Activated naive CD8-positive, alpha-beta T cell treated with anti-CD3 and anti-CD28 coated beads, Interleukin-2, amount 50 U/mL, for 24 hours (primary cell): ENCODE data around the gene LRRC28.
A peak's percentile ranks its signal among the peaks of the same experiment; 100 is the strongest.
"Not testable (repeated sequence)": the region's sequence is repeated elsewhere in the genome, so short reads cannot be mapped to it uniquely, and the experiment has no call there.

Source experiments
- ATAC-seq: fragments of 150-1000 bp; cut with Tn5 transposase; one replicate; pipeline ENCODE4 v1.10.0; 2021
- DNase-seq: peaks from one replicate; pipeline ENCODE4 v3.0.0; 2021
- H3K27ac Mint-ChIP-seq: one replicate; pipeline ENCODE4 v1.8.0; 2021; ENCODE audit warnings: mild to moderate bottlenecking, mixed read lengths
- H3K27me3 Mint-ChIP-seq: one replicate; pipeline ENCODE4 v1.8.0; 2021; ENCODE audit warnings: mixed read lengths
- H3K36me3 Mint-ChIP-seq: one replicate; pipeline ENCODE4 v1.8.0; 2021; ENCODE audit warnings: low read depth, mixed read lengths
- H3K4me1 Mint-ChIP-seq: one replicate; pipeline ENCODE4 v1.8.0; 2021; ENCODE audit warnings: mixed read lengths
- H3K4me3 Mint-ChIP-seq: one replicate; pipeline ENCODE4 v1.8.0; 2021; ENCODE audit warnings: mild to moderate bottlenecking, moderate library complexity, mixed read lengths
- H3K9me3 Mint-ChIP-seq: one replicate; pipeline ENCODE4 v1.8.0; 2021; ENCODE audit warnings: mixed read lengths

LRRC28 gene

DNA sequence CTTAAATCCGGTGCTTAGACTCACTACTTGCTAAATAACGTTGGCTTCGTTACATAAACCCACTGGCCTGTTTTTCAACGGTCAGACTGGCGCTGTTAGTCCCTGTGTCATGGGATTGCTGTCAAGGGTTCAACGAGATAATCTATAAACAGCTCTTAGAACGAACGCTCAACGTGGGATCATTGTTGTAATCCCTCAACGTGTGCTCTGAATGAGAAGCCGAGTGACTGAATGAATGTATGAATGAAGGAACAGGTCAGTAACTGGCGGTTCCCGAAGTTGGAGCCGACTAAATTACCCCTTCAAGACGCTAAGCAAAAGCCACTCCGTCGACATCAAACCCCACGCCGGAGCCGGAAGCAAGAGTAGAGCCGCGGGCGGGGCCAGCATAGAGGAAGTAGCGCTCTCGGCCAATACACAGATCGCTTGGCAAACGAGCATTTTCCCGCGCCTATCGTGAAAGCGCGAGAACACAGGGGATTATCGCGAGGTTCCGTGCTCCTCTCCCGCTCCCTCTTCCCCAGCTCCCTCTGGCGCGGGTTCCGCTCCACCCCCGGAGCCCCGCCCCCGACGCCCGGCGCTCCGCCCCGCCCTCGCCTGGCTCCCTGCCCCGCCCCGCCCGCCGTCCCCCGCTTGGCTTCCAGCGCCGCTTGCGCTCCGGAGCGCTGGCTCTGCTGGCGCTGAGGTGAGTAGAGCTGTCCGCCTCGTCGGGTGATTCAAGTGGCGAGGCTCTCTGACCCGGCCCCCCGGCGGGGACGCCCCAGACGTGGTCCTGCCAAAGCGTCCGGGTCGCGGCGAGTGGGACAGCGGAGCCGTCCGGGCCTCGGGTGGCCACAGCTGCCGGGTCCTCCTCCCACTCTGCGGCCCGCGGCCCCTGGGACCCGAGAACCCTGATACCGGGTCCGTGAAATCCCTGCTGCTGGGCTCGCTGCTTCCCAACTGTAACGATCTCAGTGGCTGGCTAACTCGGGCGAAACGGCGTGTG, at the start of gene LRRC28:
LRRC28 (plus strand) TSS at position 625 of the 985 bp plus-strand sequence. CDS start 4,477 bp downstream, outside the sequence.
- DNase-seq: peak; percentile 96
- Mint-ChIP-seq H3K36me3 (peaks cover 8% of the 10 kb centered on the region), H3K27me3 (no peaks in the 10 kb centered on the region), H3K4me3 (peak within 1 kb of the TSS; percentile 91), H3K27ac (peak within 1 kb of the TSS; percentile 87), H3K4me1 (peaks cover 30% of the 10 kb centered on the region), H3K9me3 (no peaks in the 10 kb centered on the region)
- peak; percentile 99 for ATAC-seq

DNA sequence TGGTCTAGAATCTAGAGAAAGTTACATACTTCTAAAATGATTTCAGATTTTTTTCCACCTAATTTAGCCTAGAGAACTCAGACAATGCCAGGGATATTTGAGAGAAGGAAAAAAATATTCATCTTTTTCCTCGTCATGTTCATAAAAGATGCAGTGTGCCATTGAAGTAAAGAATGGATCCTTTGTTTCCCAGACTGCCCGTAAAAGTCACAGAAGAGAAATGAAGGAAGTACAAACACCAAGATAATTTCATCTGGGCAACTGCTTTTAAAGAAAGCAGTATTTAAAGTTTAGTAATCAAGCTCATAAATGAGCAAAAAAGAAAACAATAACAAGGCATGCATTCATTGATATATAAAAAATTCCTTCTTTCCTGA, 49.1 kb upstream of the LRRC28 start:
- Mint-ChIP-seq H3K36me3 (no peaks in the 10 kb centered on the region), H3K27ac (no peak overlapping the region), H3K4me1 (no peaks in the 10 kb centered on the region), H3K9me3 (no peaks in the 10 kb centered on the region), H3K27me3 (peaks cover 13% of the 10 kb centered on the region), H3K4me3 (no peak overlapping the region)
- no peak for ATAC-seq
- DNase-seq: no peak

DNA sequence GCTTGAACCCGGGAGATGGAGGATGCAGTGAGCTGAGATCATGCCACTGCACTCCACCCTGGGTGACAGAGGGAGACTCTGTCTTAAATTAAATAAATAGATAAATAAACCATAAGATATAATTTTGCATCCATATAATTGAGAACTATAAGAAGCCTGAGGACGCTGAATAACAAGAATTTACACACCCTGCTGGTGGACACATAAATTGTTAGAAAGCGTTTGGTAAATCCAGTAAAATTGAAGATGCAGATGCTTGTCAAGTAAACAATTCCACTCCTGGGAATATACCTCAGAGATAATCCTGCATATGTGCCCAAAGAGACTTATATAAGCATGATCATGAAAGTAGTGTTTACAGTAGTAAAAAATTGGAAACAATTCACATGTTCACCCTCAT, 43.6 kb upstream of the LRRC28 start:
- Mint-ChIP-seq H3K4me1 (no peaks in the 10 kb centered on the region), H3K27ac (no peak overlapping the region), H3K4me3 (no peak overlapping the region), H3K9me3 (no peaks in the 10 kb centered on the region), H3K36me3 (no peaks in the 10 kb centered on the region), H3K27me3 (peaks cover 13% of the 10 kb centered on the region)
- DNase-seq: no peak
- ATAC-seq: no peak

DNA sequence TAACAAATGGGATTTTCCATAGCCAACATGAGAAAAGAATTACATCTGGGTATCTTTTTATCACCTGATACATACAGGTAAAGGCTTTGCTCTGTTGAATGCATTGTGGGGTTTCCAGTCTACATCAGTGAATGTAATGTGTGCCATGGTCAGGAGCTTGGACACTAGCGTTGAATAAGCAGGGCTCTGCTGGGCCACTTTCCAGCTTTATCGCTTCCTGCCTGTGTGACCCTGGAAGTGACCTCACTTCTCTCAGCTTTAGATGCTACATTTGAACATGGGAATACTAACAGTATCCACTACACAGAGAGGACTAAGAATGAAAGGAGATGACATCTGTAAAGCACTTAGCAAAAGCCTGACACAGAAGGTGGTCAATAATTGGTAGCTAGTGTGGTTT, 42.0 kb upstream of the LRRC28 start:
- Mint-ChIP-seq H3K36me3 (no peaks in the 10 kb centered on the region), H3K27ac (no peak overlapping the region), H3K27me3 (peaks cover 13% of the 10 kb centered on the region), H3K4me3 (no peak overlapping the region), H3K4me1 (no peaks in the 10 kb centered on the region), H3K9me3 (no peaks in the 10 kb centered on the region)
- no peak for DNase-seq
- ATAC-seq: no peak

DNA sequence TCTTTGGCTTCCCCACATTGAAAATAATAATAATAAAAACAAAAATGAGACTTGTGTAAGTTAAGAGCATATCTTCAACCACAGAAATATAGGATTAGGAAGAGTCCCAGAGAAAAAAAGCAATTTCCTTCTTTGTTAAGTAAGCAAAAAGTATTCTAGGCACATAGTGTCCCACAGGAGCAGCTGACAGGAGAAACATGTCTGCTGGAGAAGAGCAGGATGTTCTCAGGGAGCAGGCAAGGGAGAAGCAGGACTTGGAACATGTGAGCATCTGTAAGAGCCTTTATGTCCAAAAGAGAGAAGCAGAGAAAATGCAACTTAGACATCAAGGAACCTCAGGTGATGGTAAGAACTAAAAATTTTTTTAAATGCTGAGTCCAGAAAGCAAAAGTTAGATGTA, 40.9 kb upstream of the LRRC28 start:
- no peaks in the 10 kb centered on the region for H3K36me3 Mint-ChIP-seq
- H3K27ac Mint-ChIP-seq: no peak overlapping the region
- H3K9me3 Mint-ChIP-seq: no peaks in the 10 kb centered on the region
- DNase-seq (no peak), ATAC-seq (no peak)
- peaks cover 9% of the 10 kb centered on the region for H3K27me3 Mint-ChIP-seq
- no peak overlapping the region for H3K4me3 Mint-ChIP-seq
- H3K4me1 Mint-ChIP-seq: no peaks in the 10 kb centered on the region

DNA sequence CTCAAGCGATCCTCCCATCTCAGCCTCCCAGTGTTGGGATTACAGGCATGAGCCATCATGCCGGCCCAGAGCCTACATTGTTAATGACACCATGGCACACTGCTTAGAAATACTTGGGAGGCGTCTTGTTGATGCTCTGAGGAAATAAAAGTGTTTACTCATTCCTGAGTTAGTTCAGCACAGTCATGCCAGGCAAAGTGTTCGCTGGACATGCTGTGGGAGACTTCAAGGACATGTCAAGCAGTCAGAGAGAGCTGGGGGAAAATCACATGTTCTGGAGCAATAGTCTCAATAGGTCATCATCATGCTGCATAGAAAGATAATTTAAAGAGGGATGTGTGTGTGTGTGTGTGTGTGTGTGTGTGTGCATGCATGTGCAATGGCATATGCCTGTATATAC, 39.4 kb upstream of the LRRC28 start:
- Mint-ChIP-seq H3K4me3 (no peak overlapping the region), H3K27ac (no peak overlapping the region), H3K27me3 (no peaks in the 10 kb centered on the region), H3K9me3 (no peaks in the 10 kb centered on the region), H3K4me1 (no peaks in the 10 kb centered on the region), H3K36me3 (no peaks in the 10 kb centered on the region)
- DNase-seq: no peak
- no peak for ATAC-seq

DNA sequence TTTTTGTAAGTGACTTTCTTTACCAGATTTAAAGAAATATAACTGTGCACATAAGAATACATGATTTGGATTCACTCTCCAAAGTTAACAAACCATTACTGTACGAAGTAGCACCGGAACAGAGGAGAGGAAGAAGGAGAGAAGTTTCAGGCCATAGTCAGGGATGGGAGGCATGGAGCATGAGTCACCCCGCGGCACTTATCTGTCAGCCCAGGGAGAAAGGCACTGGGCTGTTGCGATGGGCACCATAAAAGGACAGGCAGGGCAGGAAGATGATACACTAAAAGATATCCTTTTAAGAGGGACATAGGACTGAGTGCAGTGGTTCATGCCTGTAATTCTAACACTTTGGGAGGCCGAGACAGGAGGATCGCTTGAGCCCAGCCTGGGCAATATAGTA, 38.9 kb upstream of the LRRC28 start:
- Mint-ChIP-seq H3K4me1 (no peaks in the 10 kb centered on the region), H3K27ac (no peak overlapping the region), H3K4me3 (no peak overlapping the region), H3K9me3 (no peaks in the 10 kb centered on the region), H3K36me3 (no peaks in the 10 kb centered on the region), H3K27me3 (no peaks in the 10 kb centered on the region)
- ATAC-seq (no peak), DNase-seq (no peak)

DNA sequence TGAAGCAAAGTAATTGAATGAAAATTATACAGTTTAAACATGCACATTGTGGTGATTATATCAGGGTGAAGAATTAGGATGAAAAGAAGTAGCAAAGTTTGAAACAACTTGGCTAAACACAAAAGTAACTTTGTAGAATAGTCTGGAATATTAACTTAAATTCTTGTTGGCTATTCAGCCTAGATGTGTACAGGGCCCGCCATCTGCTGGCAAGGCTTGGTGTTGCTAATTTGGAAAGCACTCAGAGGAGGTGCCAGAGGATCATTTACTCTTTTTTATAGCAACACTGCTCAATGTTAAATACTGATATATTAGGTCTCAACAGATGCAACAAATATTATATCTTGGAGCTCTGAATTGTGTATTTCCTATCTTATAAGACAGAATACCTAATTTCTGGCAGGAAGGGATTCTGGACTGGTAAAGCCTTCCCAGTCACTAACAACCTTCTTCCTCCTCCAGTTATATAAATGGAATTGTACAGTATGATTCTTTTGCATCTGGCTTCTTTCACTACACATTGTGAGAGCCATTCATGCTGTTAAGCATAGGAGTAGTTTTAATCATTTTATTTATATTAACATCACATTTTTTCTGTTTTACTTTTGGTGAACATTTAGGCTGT, 38.0 kb upstream of the LRRC28 start:
- Mint-ChIP-seq H3K9me3 (no peaks in the 10 kb centered on the region), H3K4me1 (no peaks in the 10 kb centered on the region), H3K27me3 (no peaks in the 10 kb centered on the region), H3K36me3 (no peaks in the 10 kb centered on the region), H3K4me3 (no peak overlapping the region), H3K27ac (no peak overlapping the region)
- DNase-seq (peak; percentile 65), ATAC-seq (peak; percentile 75)

DNA sequence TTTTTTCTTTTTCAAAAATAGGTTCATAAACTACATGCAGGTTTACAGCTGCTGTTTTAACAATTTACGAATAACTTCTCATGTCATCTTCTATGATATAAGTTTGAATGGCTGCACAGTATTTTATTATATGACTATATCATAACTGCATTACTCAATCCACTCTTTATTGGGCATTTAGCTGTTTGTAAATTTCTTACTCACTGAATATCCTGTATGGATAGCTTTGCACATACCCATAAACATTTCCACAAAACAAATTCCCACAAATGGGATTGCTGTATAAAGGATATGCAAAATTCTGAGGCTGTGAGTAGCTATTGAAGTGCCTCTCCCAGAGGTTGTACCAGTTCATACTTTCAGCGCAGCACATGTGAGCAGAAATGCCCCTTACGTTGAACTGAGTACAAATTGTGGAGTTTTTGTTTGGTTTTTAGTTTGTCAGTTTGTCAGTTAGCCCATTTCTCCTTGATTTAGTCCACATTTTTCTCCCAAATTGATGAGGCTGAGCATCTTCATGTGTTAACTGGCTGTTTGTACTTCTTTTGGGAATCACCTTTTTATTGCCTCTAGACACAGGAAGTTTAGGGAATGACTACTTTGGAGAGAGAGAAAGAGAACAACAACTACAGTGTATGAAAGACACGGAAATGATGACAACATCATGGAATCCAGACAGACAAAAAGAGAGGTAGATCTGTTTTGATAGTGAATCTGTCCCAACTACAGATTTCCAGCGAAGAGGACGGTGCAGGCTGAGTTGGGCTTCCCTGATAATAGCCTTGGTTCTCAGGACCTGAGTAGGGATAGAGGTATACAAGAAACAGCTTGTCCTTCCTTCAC, 26.7 kb upstream of the LRRC28 start:
- H3K36me3 Mint-ChIP-seq: peaks cover 5% of the 10 kb centered on the region
- DNase-seq (no peak), ATAC-seq (no peak)
- H3K4me3 Mint-ChIP-seq: no peak overlapping the region
- no peaks in the 10 kb centered on the region for H3K4me1 Mint-ChIP-seq
- no peak overlapping the region for H3K27ac Mint-ChIP-seq
- H3K27me3 Mint-ChIP-seq: no peaks in the 10 kb centered on the region
- H3K9me3 Mint-ChIP-seq: no peaks in the 10 kb centered on the region

DNA sequence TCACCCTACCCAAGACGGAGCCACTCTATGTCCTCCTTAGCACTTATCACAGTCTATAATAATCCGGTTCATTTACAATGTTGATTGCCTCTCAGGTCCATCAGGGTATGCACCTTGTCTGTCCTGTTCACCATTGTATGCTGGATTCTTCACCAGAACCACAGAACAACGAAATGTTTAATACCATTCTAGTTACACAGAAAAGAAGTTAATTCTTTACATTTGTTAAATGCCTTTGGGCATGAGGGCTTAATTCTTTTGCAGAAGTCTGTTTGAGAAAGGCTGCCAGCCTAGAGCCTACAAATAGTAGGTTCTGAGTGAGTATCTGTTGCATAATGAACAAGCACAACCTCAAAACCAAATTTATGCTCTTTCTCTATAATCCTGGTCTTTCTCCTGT, 24.5 kb upstream of the LRRC28 start:
- no peak for DNase-seq

DNA sequence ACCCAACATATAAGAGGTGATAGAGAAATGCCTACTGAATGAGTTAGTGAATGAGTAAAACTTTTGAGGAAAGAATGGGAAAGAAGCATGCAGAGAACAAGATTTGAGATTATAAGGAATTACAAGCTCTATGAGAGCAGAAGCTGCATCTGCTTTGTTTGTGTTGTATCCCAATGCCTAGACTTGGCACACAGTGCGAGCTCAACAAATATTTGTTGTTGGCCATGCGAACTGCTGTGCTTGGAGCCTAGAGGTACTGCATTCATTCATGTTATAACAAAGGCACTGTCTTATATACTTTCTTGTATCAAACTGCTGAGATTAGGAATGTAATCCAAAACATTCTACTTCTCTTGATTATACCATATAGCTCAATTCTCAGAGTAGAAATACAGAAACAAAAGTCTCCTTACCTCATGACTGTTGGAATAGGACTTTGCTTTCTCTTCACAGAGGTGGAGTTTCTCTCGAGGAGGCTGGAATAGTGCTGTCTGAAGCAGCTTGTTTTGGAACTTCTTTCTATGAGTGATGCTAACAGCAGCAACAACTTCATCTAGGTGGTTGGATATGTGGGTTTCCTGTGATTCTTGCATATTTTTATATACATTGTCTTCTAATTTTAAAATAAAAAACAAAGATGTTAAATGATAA, 23.0 kb upstream of the LRRC28 start:
- no peak for ATAC-seq
- Mint-ChIP-seq H3K4me3 (no peak overlapping the region), H3K4me1 (no peaks in the 10 kb centered on the region), H3K27ac (no peak overlapping the region), H3K36me3 (peaks cover 3% of the 10 kb centered on the region), H3K9me3 (no peaks in the 10 kb centered on the region), H3K27me3 (no peaks in the 10 kb centered on the region)
- no peak for DNase-seq

More for the DNA sequence above, 24.5 kb upstream of the LRRC28 start:
- ATAC-seq: no peak
- no peaks in the 10 kb centered on the region for H3K4me1 Mint-ChIP-seq
- no peak overlapping the region for H3K27ac Mint-ChIP-seq
- no peaks in the 10 kb centered on the region for H3K9me3 Mint-ChIP-seq
- peaks cover 3% of the 10 kb centered on the region for H3K36me3 Mint-ChIP-seq
- H3K4me3 Mint-ChIP-seq: no peak overlapping the region
- H3K27me3 Mint-ChIP-seq: no peaks in the 10 kb centered on the region

DNA sequence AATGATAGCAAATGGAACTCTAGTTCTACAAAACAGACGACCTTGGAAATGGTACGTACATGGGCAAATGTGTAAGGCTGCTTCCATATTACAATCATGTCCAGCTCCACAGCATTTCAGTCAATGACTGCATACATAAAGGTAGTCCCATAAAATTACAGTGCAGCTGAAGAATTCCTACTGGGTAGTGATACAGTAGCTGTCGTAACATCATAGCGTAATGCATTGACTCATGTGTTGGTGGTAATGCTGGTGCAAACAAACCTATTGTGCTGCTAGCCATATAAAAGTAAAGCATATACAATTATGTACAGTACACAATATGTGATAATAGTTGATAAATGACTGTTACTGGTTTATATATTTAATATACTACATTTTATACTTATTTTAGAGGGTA, 20.4 kb upstream of the LRRC28 start:
- DNase-seq: no peak
- Mint-ChIP-seq H3K4me1 (no peaks in the 10 kb centered on the region), H3K27ac (no peak overlapping the region), H3K4me3 (no peak overlapping the region), H3K36me3 (peaks cover 3% of the 10 kb centered on the region), H3K9me3 (no peaks in the 10 kb centered on the region), H3K27me3 (no peaks in the 10 kb centered on the region)
- ATAC-seq: no peak

DNA sequence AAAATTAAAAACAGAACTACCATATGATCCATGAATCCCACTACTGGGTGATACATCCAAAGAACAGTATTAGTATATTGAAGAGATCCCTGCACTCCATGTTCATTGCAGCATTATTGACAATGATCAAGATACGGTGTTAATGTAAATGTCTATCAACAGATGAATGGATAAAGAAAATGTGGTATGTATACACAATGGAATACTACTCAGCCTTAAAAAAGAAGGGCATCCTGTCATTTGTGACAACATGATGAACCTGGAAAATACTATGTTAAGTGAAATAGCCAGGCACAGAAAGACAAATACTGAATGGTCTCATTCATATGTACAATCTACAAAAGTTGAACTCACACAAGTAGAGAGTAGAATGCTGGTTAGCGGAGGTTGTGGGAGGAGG, 18.5 kb upstream of the LRRC28 start:
- H3K4me3 Mint-ChIP-seq: no peak overlapping the region
- no peaks in the 10 kb centered on the region for H3K4me1 Mint-ChIP-seq
- ATAC-seq (no peak), DNase-seq (no peak)
- H3K27ac Mint-ChIP-seq: no peak overlapping the region
- H3K9me3 Mint-ChIP-seq: no peaks in the 10 kb centered on the region
- peaks cover 2% of the 10 kb centered on the region for H3K27me3 Mint-ChIP-seq
- H3K36me3 Mint-ChIP-seq: peaks cover 7% of the 10 kb centered on the region

DNA sequence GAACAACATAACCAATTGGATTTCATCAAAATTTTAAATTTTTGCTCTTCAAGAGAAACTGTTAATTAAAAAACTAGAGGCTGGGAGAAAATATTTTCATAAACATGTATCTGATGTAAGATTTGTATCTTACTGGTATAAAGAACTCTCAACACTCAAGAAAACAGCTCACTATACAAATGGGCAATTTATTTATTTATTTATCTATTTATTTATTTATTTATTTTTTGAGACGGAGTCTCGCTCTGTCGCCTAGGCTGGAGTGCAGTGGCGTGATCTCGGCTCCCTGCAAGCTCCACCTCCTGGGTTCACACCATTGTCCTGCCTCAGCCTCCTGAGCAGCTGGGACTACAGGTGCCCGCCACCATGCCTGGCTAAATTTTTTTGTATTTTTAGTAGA, 17.1 kb upstream of the LRRC28 start:
- not testable (repeated sequence) for H3K27ac Mint-ChIP-seq, H3K27me3 Mint-ChIP-seq, H3K4me1 Mint-ChIP-seq, DNase-seq, ATAC-seq, H3K36me3 Mint-ChIP-seq, H3K4me3 Mint-ChIP-seq, H3K9me3 Mint-ChIP-seq
